ENCODE measurements around the gene SLTM. TPM values are rescaled to one million over a fixed set of nuclear protein-coding genes. Genes with fewer than 3 reads are reported as not detected.

Gene SLTM
- polyA plus RNA-seq, 1 donor (not counting 4 experiments of a cell fraction or from before 2014, with no cell fraction given), result 58.9 TPM

DNA sequence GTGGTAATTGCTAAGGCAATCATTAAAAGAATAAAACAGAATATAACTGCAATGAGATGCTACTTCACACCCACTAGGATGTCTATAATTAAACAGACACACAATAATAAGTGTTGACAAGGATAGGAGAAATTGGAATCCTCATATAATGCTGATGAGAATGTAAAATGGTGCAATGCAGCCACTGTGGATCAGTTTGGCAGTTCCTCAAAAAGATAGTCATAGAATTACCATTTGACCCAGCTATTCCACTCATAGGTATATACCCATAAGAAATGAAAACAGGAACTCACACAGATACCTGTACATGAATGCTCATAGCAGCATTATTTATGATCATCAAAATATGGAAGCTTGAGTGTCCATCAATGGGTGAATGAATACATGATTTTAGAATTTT lies 44.4 kb upstream of the SLTM start:
- Histone ChIP-seq H3K9ac (ENCODE audit: control insufficient read depth, extremely low read depth, insufficient read depth, low read length) (no peak overlapping the region), H3K27me3 (ENCODE audit: control insufficient read depth, extremely low read depth, insufficient read depth, low read length) (no peaks in the 10 kb centered on the region), H3K9me1 (ENCODE audit: control insufficient read depth, extremely low read depth, insufficient read depth, low read length) (no peaks in the 10 kb centered on the region), H3K9me3 (ENCODE audit: control insufficient read depth, low read depth, low read length) (no peaks in the 10 kb centered on the region), H3K4me1 (ENCODE audit: control insufficient read depth, extremely low read depth, insufficient read depth, low read length) (peaks cover 11% of the 10 kb centered on the region), H3K4me3 (ENCODE audit: control insufficient read depth in 2 of 3, extremely low read depth in 1 of 3, insufficient read depth in 2 of 3, low read depth in 1 of 3, low read length in 3 of 3) (no peak overlapping the region), H3K27ac (ENCODE audit: control insufficient read depth, insufficient read depth, low read length) (no peak overlapping the region), H3K36me3 (ENCODE audit: control insufficient read depth in 2 of 2, extremely low read depth in 1 of 2, insufficient read depth in 2 of 2, low read length in 2 of 2) (no peaks in the 10 kb centered on the region), H2AFZ (ENCODE audit: control insufficient read depth, low read length) (no peak overlapping the region), H3K4me2 (ENCODE audit: control insufficient read depth, extremely low read depth, insufficient read depth, low read depth, low read length) (no peak overlapping the region), H4K20me1 (ENCODE audit: control insufficient read depth, extremely low read depth, insufficient read depth, low read length) (no peaks in the 10 kb centered on the region), H3K79me2 (ENCODE audit: control insufficient read depth, insufficient read depth, low read length) (no peaks in the 10 kb centered on the region)
- FAIRE-seq (no peak), DNase-seq (ENCODE audit: low read depth, low spot score) (no peak)
- dilution Hi-C loops (cut with MboI; ENCODE audit: extremely low pct_ligation_motif_present, low sequenced_read_pairs), result no loop called here
- no peak for TF ChIP-seq EZH2 (IDR thresholded peaks at IDR 0.05; ENCODE audit: low read length)
- TF ChIP-seq, protein P1, sequence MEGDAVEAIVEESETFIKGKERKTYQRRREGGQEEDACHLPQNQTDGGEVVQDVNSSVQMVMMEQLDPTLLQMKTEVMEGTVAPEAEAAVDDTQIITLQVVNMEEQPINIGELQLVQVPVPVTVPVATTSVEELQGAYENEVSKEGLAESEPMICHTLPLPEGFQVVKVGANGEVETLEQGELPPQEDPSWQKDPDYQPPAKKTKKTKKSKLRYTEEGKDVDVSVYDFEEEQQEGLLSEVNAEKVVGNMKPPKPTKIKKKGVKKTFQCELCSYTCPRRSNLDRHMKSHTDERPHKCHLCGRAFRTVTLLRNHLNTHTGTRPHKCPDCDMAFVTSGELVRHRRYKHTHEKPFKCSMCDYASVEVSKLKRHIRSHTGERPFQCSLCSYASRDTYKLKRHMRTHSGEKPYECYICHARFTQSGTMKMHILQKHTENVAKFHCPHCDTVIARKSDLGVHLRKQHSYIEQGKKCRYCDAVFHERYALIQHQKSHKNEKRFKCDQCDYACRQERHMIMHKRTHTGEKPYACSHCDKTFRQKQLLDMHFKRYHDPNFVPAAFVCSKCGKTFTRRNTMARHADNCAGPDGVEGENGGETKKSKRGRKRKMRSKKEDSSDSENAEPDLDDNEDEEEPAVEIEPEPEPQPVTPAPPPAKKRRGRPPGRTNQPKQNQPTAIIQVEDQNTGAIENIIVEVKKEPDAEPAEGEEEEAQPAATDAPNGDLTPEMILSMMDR (optimal IDR thresholded peaks at IDR 0.05 in 1 of 3, IDR thresholded peaks at IDR 0.05 in 1 of 3, conservative IDR thresholded peaks at IDR 0.05 in 1 of 3; ENCODE audit: extremely low read depth in 1 of 3, insufficient read depth in 2 of 3, low read length in 3 of 3), result no peak

DNA sequence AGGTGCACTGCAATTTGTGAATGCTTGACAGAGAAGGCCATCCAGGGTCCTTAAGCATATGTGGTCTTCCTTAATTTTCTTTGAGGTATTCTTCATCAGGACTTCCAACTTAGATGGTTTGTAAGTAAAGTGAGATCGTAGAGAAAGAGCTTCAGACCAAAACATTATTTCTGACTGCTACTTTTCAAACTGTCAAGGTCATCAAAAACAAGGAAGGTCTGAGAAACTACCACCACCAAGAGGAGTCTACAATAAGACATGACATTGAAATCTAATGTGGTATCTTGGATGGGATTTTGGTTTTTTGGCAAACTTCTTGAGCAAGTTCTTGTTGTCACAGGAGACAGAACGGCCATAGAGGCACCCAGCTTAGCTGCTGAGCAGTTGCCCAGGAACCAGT lies 34.0 kb upstream of the SLTM start:
- H3K9ac ChIP-seq (ENCODE audit: control insufficient read depth, extremely low read depth, insufficient read depth, low read length), result no peak overlapping the region
- H3K4me1 ChIP-seq (ENCODE audit: control insufficient read depth, extremely low read depth, insufficient read depth, low read length), result peaks cover 16% of the 10 kb centered on the region
- no peak for FAIRE-seq

More for the DNA sequence above, 34.0 kb upstream of the SLTM start:
- TF ChIP-seq EZH2 (IDR thresholded peaks at IDR 0.05; ENCODE audit: low read length), result no peak
- TF ChIP-seq, protein P1 (optimal IDR thresholded peaks at IDR 0.05 in 1 of 3, IDR thresholded peaks at IDR 0.05 in 1 of 3, conservative IDR thresholded peaks at IDR 0.05 in 1 of 3; ENCODE audit: extremely low read depth in 1 of 3, insufficient read depth in 2 of 3, low read length in 3 of 3), result no peak
- no peak overlapping the region for H3K4me2 ChIP-seq (ENCODE audit: control insufficient read depth, extremely low read depth, insufficient read depth, low read depth, low read length)
- no peak overlapping the region for H3K4me3 ChIP-seq (ENCODE audit: control insufficient read depth in 2 of 3, extremely low read depth in 1 of 3, insufficient read depth in 2 of 3, low read depth in 1 of 3, low read length in 3 of 3)
- H4K20me1 ChIP-seq (ENCODE audit: control insufficient read depth, extremely low read depth, insufficient read depth, low read length), result no peaks in the 10 kb centered on the region
- no peaks in the 10 kb centered on the region for H3K36me3 ChIP-seq (ENCODE audit: control insufficient read depth in 2 of 2, extremely low read depth in 1 of 2, insufficient read depth in 2 of 2, low read length in 2 of 2)
- no peaks in the 10 kb centered on the region for H3K9me3 ChIP-seq (ENCODE audit: control insufficient read depth, low read depth, low read length)
- H3K79me2 ChIP-seq (ENCODE audit: control insufficient read depth, insufficient read depth, low read length), result no peaks in the 10 kb centered on the region
- no peaks in the 10 kb centered on the region for H3K9me1 ChIP-seq (ENCODE audit: control insufficient read depth, extremely low read depth, insufficient read depth, low read length)
- no peak overlapping the region for H2AFZ ChIP-seq (ENCODE audit: control insufficient read depth, low read length)
- dilution Hi-C loops (cut with MboI; ENCODE audit: extremely low pct_ligation_motif_present, low sequenced_read_pairs), result no loop called here
- no peaks in the 10 kb centered on the region for H3K27me3 ChIP-seq (ENCODE audit: control insufficient read depth, extremely low read depth, insufficient read depth, low read length)
- H3K27ac ChIP-seq (ENCODE audit: control insufficient read depth, insufficient read depth, low read length), result no peak overlapping the region
- DNase-seq (ENCODE audit: low read depth, low spot score), result no peak

Data from keratinocyte (primary cell).